GM18502 (cell line): Measurements from ENCODE around the gene TGM1.
"Not testable (repeated sequence)": the region's sequence is repeated elsewhere in the genome, so short reads cannot be mapped to it uniquely, and the experiment has no call there.

Source experiments
- ATAC-seq: cut with Tn5 transposase; IDR thresholded peaks from one replicate; pipeline ENCODE4 v1.9.1; 2021; ENCODE audit warnings: mild to moderate bottlenecking; ENCODE audit not compliant: unreplicated experiment, poor library complexity

TGM1 gene

GRCh38 chr14:24236689-24237462, 26.1 kb downstream of the TGM1 start:
- ATAC-seq, result no peak

GRCh38 chr14:24235804-24236688, 26.9 kb downstream of the TGM1 start:
- no peak for ATAC-seq

GRCh38 chr14:24234095-24235005, 28.6 kb downstream of the TGM1 start:
- ATAC-seq, result no peak

- no peak for ATAC-seq
Measured at GRCh38 chr14:24233538-24233866, 29.5 kb downstream of the TGM1 start.

- peak; percentile 64 for ATAC-seq
Measured at GRCh38 chr14:24232645-24233537, 30.1 kb downstream of the TGM1 start, which contains the start of gene GMPR2. Gene GMPR2 (plus strand): TSS chr14:24232929. CDS start chr14:24233254, 325 bp downstream.

- ATAC-seq, result peak; percentile 78
Measured at GRCh38 chr14:24232121-24232644, 30.8 kb downstream of the TGM1 start, which contains the start of gene NEDD8. Gene NEDD8 (minus strand): TSS chr14:24232367. CDS start chr14:24232267, 100 bp downstream.

GRCh38 chr14:24231263-24232120, 31.5 kb downstream of the TGM1 start:
- peak; percentile 22 for ATAC-seq

GRCh38 chr14:24228902-24229301, 34.1 kb downstream of the TGM1 start:
- no peak for ATAC-seq

GRCh38 chr14:24226473-24226872, 36.5 kb downstream of the TGM1 start:
- no peak for ATAC-seq

GRCh38 chr14:24224618-24225071, 38.3 kb downstream of the TGM1 start:
- no peak for ATAC-seq

- ATAC-seq, result not testable (repeated sequence)
Measured at GRCh38 chr14:24222987-24223386, 40.0 kb downstream of the TGM1 start.

GRCh38 chr14:24219521-24219920, 43.5 kb downstream of the TGM1 start:
- ATAC-seq, result no peak

GRCh38 chr14:24219080-24219479, 43.9 kb downstream of the TGM1 start:
- no peak for ATAC-seq

GRCh38 chr14:24216876-24217275, 46.1 kb downstream of the TGM1 start:
- not testable (repeated sequence) for ATAC-seq

- ATAC-seq, result no peak
Measured at GRCh38 chr14:24216345-24216699, 46.7 kb downstream of the TGM1 start.

- ATAC-seq, result peak; percentile 68
Measured at GRCh38 chr14:24215495-24216344, 47.3 kb downstream of the TGM1 start, which contains the start of gene MDP1. Gene MDP1 (minus strand): TSS chr14:24216066. CDS start chr14:24215955, 111 bp downstream.
